GM12865 (cell line): ENCODE measurements around the gene LIN52.
A peak's percentile ranks its signal among the peaks of the same experiment; 100 is the strongest.

Experiments used
- DNase-seq: peaks from one replicate; pipeline ENCODE4 v3.0.0; 2010; ENCODE audit warnings: low read depth
- H3K4me3 ChIP-seq: 2 replicates; pipeline ENCODE4 v1.5.1; 2011; ENCODE audit warnings: mild to moderate bottlenecking, low read depth, low read length, control low read depth
- CTCF ChIP-seq: IDR thresholded peaks from 2 replicates; pipeline ENCODE4 v1.5.1; 2011; ENCODE audit warnings: low read length, control low read depth, low read depth, inconsistent platforms; ENCODE audit not compliant: insufficient read depth; ENCODE audit errors: missing control alignments

LIN52 gene

GRCh38 chr14:74084277-74085046 lies at the start of gene LIN52, which contains the start of gene ALDH6A1:
Gene LIN52 (plus strand): TSS chr14:74084956. CDS start chr14:74084975, 19 bp downstream.
Gene ALDH6A1 (minus strand): TSS chr14:74084453. CDS start chr14:74084394, 59 bp downstream.
- peak within 1 kb of the TSS; percentile 73 for H3K4me3 ChIP-seq
- peak; percentile 100 for DNase-seq
- peak; percentile 16 for TF ChIP-seq CTCF

GRCh38 chr14:74035556-74035955 lies 49.2 kb upstream of the LIN52 start:
- H3K4me3 ChIP-seq, result no peak overlapping the region
- DNase-seq, result no peak
- TF ChIP-seq CTCF, result no peak

- DNase-seq, result peak; percentile 64
- peak; percentile 55 for TF ChIP-seq CTCF
- no peak overlapping the region for H3K4me3 ChIP-seq
These were observed 46.5 kb upstream of the LIN52 start for GRCh38 chr14:74038020-74038859.

- no peak for TF ChIP-seq CTCF
- no peak for DNase-seq
- H3K4me3 ChIP-seq, result no peak overlapping the region
These were observed 42.5 kb upstream of the LIN52 start for GRCh38 chr14:74042296-74042695.

- no peak overlapping the region for H3K4me3 ChIP-seq
- TF ChIP-seq CTCF, result no peak
- DNase-seq, result no peak
These were observed 39.2 kb upstream of the LIN52 start for GRCh38 chr14:74045522-74045921.

- no peak for DNase-seq
- TF ChIP-seq CTCF, result no peak
- no peak overlapping the region for H3K4me3 ChIP-seq
These were observed 36.5 kb upstream of the LIN52 start for GRCh38 chr14:74048281-74048680.
